HepG2 (cell line): ENCODE results near the gene MMP10. TPM values are rescaled to one million over a fixed set of nuclear protein-coding genes. Genes with fewer than 3 reads are reported as not detected.

Experiments used
- ATAC-seq: fragments of 200-7000 bp; cut with Tn5 transposase; 3 replicates; pipeline ENCODE4 v1.9.1; 2020; ENCODE audit warnings: mild to moderate bottlenecking, moderate library complexity
- BruUV-seq: library from RNA; stranded (reverse); fragments of 400-500 nt; replicated peaks from 2 replicates; lab custom pipeline; 2021; lab: Mats Ljungman, UMichigan
- CTCF ChIA-PET: fragments of 300-600 bp; formaldehyde crosslinking; extraction: SDS; loops from one replicate; lab custom pipeline; 2021; ENCODE audit warnings: low total read pairs, inconsistent platforms, low intra/inter-chr PET ratio; lab: Yijun Ruan, JAX
- POLR2A ChIA-PET: fragments of 350-600 bp; sonication (Branson Sonifier 250); formaldehyde crosslinking; loops from one replicate; lab custom pipeline; 2020; ENCODE audit warnings: antibody characterized with exemption, inconsistent platforms; lab: Yijun Ruan, JAX
- DNase-seq: peaks from one replicate; pipeline ENCODE4 v3.0.0-alpha.2; 2015; ENCODE audit warnings: low spot score
- FAIRE-seq: peaks from 3 replicates; lab custom pipeline; 2011; peaks lifted over from hg19 to GRCh38; lab: Jason Lieb, UNC
- H2AFZ ChIP-seq: one replicate; pipeline ENCODE4 v1.6.1; 2011; ENCODE audit warnings: low read length, inconsistent platforms
- H3K27ac ChIP-seq: fragments of 300-600 bp; 3 replicates; pipeline ENCODE4 v1.8.0; 2011; ENCODE audit warnings: mixed run types, mild to moderate bottlenecking, mixed read lengths, low read length, inconsistent platforms; ENCODE audit not compliant: insufficient read depth; ENCODE audit errors: extremely low read length
- H3K27me3 ChIP-seq, 2 experiments: fragments of 200-600 bp in 1 of 2; 2 replicates in 1 of 2; 3 replicates in 1 of 2; pipeline versions ENCODE4 v1.6.0 to v1.8.0; 2011; ENCODE audit warnings: low read length in 2 of 2, mild to moderate bottlenecking in 2 of 2, moderate library complexity in 2 of 2, inconsistent platforms in 1 of 2; ENCODE audit not compliant: insufficient read depth in 2 of 2, control insufficient read depth in 1 of 2
- H3K36me3 ChIP-seq, 2 experiments: fragments of 200-600 bp in 1 of 2; replicated peaks in 1 of 2; 2 replicates in 1 of 2; 3 replicates in 1 of 2; pipeline versions ENCODE4 v1.5.1 to v1.8.0; 2011; ENCODE audit warnings: low read length in 2 of 2, inconsistent platforms in 1 of 2; ENCODE audit not compliant: insufficient read depth in 2 of 2, control insufficient read depth in 1 of 2
- H3K4me1 ChIP-seq: 2 replicates; pipeline ENCODE4 v1.5.1; 2012; ENCODE audit warnings: low read length, inconsistent platforms; ENCODE audit not compliant: insufficient read depth
- H3K4me2 ChIP-seq: 2 replicates; pipeline ENCODE4 v1.6.0; 2011; ENCODE audit warnings: low read depth, low read length, inconsistent platforms
- H3K4me3 ChIP-seq, 3 experiments: fragments of 200-600 bp in 1 of 3; sonication (generic), shearing (Covaris generic) in 1 of 3; replicated peaks in 1 of 3; 2 replicates each; pipeline ENCODE4 v1.5.1; 2011 to 2016; ENCODE audit warnings: low read length in 3 of 3, inconsistent platforms in 2 of 3, low read depth in 2 of 3, mild to moderate bottlenecking in 2 of 3, control low read depth in 1 of 3, mixed read lengths in 1 of 3; ENCODE audit not compliant: insufficient read depth in 1 of 3
- H3K79me2 ChIP-seq: one replicate; pipeline ENCODE4 v1.6.1; 2011; ENCODE audit warnings: low read length, inconsistent platforms; ENCODE audit not compliant: insufficient read depth
- H3K9ac ChIP-seq: 2 replicates; pipeline ENCODE4 v1.6.0; 2011; ENCODE audit warnings: mild to moderate bottlenecking, low read depth, low read length, inconsistent platforms; ENCODE audit not compliant: insufficient read depth
- H3K9me3 ChIP-seq: 2 replicates; pipeline ENCODE4 v1.5.1; 2012; ENCODE audit warnings: mild to moderate bottlenecking, low read length
- H4K20me1 ChIP-seq: 2 replicates; pipeline ENCODE4 v1.6.0; 2011; ENCODE audit warnings: inconsistent platforms, mild to moderate bottlenecking, low read length, moderate library complexity; ENCODE audit not compliant: insufficient read depth
- CENPT ChIP-seq: sonication (generic); formaldehyde crosslinking; IDR thresholded peaks from 2 replicates; pipeline ENCODE4 v1.8.0; 2022; ENCODE audit warnings: low read depth, mild to moderate bottlenecking, moderate library complexity, missing genetic modification reagents
- DZIP1 ChIP-seq: sonication (generic); formaldehyde crosslinking; IDR thresholded peaks from 2 replicates; pipeline ENCODE4 v1.5.0; 2020; ENCODE audit warnings: mild to moderate bottlenecking, missing genetic modification reagents
- HOXD1 ChIP-seq: sonication (generic); formaldehyde crosslinking; IDR thresholded peaks from 2 replicates; pipeline ENCODE4 v1.5.0; 2020; ENCODE audit warnings: missing genetic modification reagents
- NFE2L2 ChIP-seq: fragments of 150-350 bp; IDR thresholded peaks from 2 replicates; pipeline ENCODE4 v1.6.1; 2014; ENCODE audit warnings: low read length
- NKX3-1 ChIP-seq: sonication (generic); formaldehyde crosslinking; IDR thresholded peaks from 2 replicates; pipeline ENCODE4 v1.5.0; 2020; ENCODE audit warnings: missing genetic modification reagents
- PHF8 ChIP-seq: sonication (generic); formaldehyde crosslinking; IDR thresholded peaks from 2 replicates; pipeline ENCODE4 v1.5.0; 2020; ENCODE audit warnings: missing genetic modification reagents
- PTBP1 ChIP-seq: fragments of 200-400 bp; formaldehyde crosslinking; IDR thresholded peaks from 2 replicates; pipeline ENCODE4 v1.6.1; 2018; ENCODE audit warnings: low read length, low read depth; ENCODE audit not compliant: poor library complexity, severe bottlenecking
- TMF1 ChIP-seq: sonication (generic); formaldehyde crosslinking; IDR thresholded peaks from 2 replicates; pipeline ENCODE4 v1.8.1; 2022; ENCODE audit warnings: low read depth, missing genetic modification reagents
- TOE1 ChIP-seq: sonication (generic); formaldehyde crosslinking; IDR thresholded peaks from 2 replicates; pipeline ENCODE4 v1.4.0; 2020; ENCODE audit warnings: mild to moderate bottlenecking, missing genetic modification reagents
- ZMYM4 ChIP-seq: sonication (generic); formaldehyde crosslinking; IDR thresholded peaks from 2 replicates; pipeline ENCODE4 v1.8.1; 2023; ENCODE audit warnings: mild to moderate bottlenecking, missing genetic modification reagents
- ZNF124 ChIP-seq: sonication (generic); formaldehyde crosslinking; IDR thresholded peaks from 2 replicates; pipeline ENCODE4 v1.4.0; 2020; ENCODE audit warnings: missing genetic modification reagents
- ZNF501 ChIP-seq: sonication (generic); formaldehyde crosslinking; IDR thresholded peaks from 2 replicates; pipeline ENCODE4 v1.5.1; 2020; ENCODE audit warnings: mild to moderate bottlenecking, moderate library complexity, missing genetic modification reagents
- ZNF644 ChIP-seq: IDR thresholded peaks from 2 replicates; pipeline ENCODE4 v1.6.1; 2016; ENCODE audit warnings: low read depth
- ZNF660 ChIP-seq: sonication (generic); formaldehyde crosslinking; IDR thresholded peaks from 2 replicates; pipeline ENCODE4 v1.5.1; 2020; ENCODE audit warnings: mild to moderate bottlenecking, low read depth, missing genetic modification reagents, borderline replicate concordance
- ZNF788 ChIP-seq: sonication (generic); formaldehyde crosslinking; IDR thresholded peaks from 2 replicates; pipeline ENCODE4 v1.5.0; 2020; ENCODE audit warnings: mild to moderate bottlenecking, missing genetic modification reagents, borderline replicate concordance
- WGBS: methylation state at CpG from one replicate; pipeline ENCODE4 v1.1.6; 2017; ENCODE audit warnings: low lambda C conversion rate; 5-methylcytosine and 5-hydroxymethylcytosine counted together
- in situ Hi-C: cut with HindIII; loops from 2 replicates; pipeline ENCODE4 v1.10.0; 2017; ENCODE audit warnings: low pct_unique_long_range_greater_than_20kb; ENCODE audit not compliant: extremely low pct_ligation_motif_present
- intact Hi-C: fragments of 100-400 bp; cut with micrococcal nuclease; formaldehyde crosslinking; loops from one replicate; pipeline ENCODE4 v1.10.0; 2022; ENCODE audit not compliant: unreplicated experiment
- polyA plus RNA-seq, 8 experiments: library from polyadenylated mRNA; depleted of rRNA in 3 of 8; stranded (reverse) in 7 of 8; unstranded in 1 of 8; fragments of >200 nt; fragmentation: Illumina TruSeq in 4 of 8; extraction: Trizol in 4 of 8; gene quantifications; 2 replicates each; pipeline versions ENCODE4 v1.2.1 to v1.2.3, GENCODE V29; 2011 to 2016; ENCODE audit warnings: low read depth in 4 of 8, missing spikeins in 1 of 8, mixed read lengths in 1 of 8; ENCODE audit not compliant: insufficient read depth in 1 of 8
- total RNA-seq, 5 experiments: library from RNA; depleted of rRNA; stranded (reverse); fragments of >200 nt; fragmentation: Illumina TruSeq; extraction: Trizol; gene quantifications; 2 replicates each; pipeline ENCODE4 v1.2.3, GENCODE V29; 2016; ENCODE audit warnings: low read depth in 1 of 5

MMP10 gene
- total and polyA plus RNA-seq, 2 of the 13 experiments (the other 11 are each of a cell fraction or from before 2014, with no cell fraction given), result 0.03 TPM; not detected in 1

GRCh38 chr11:102771351-102771750 lies 9.1 kb downstream of the MMP10 start:
- POLR2A ChIA-PET, result no interaction called here
- Histone ChIP-seq H3K27ac (no peak overlapping the region), H3K79me2 (no peaks in the 10 kb centered on the region), H2AFZ (no peak overlapping the region), H3K4me1 (no peaks in the 10 kb centered on the region), H3K4me2 (no peak overlapping the region), H3K27me3 (peaks cover 0 to 10% of the 10 kb centered on the region in 2 experiments; a peak in 2 of 5 replicates), H3K4me3 (no peak overlapping the region), H4K20me1 (no peaks in the 10 kb centered on the region), H3K36me3 (no peaks in the 10 kb centered on the region), H3K9ac (no peak overlapping the region), H3K9me3 (no peaks in the 10 kb centered on the region)
- 65% methylated on average over 1 of the region's 1 CpG for WGBS
- TF ChIP-seq ZMYM4 (CRISPR knock-in tag) (no peak), TMF1 (CRISPR knock-in tag) (no peak), PTBP1 (no peak), ZNF644 (CRISPR knock-in tag) (no peak), PHF8 (no peak), ZNF660 (CRISPR knock-in tag) (no peak), ZNF124 (CRISPR knock-in tag) (no peak), ZNF788 (CRISPR knock-in tag) (no peak), ZNF501 (CRISPR knock-in tag) (no peak), NKX3-1 (CRISPR knock-in tag) (no peak), TOE1 (no peak), HOXD1 (no peak), DZIP1 (CRISPR knock-in tag) (no peak), CENPT (CRISPR knock-in tag) (no peak), NFE2L2 (no peak)
- no peak for FAIRE-seq
- intact Hi-C loops (no loop called here), in situ Hi-C loops (no loop called here)
- CTCF ChIA-PET, result no interaction called here
- no TSS peak for BruUV-seq
- ATAC-seq, result no peak
- DNase-seq, result no peak
